ENCODE measurements around the gene MN1.

MN1 gene

DNA sequence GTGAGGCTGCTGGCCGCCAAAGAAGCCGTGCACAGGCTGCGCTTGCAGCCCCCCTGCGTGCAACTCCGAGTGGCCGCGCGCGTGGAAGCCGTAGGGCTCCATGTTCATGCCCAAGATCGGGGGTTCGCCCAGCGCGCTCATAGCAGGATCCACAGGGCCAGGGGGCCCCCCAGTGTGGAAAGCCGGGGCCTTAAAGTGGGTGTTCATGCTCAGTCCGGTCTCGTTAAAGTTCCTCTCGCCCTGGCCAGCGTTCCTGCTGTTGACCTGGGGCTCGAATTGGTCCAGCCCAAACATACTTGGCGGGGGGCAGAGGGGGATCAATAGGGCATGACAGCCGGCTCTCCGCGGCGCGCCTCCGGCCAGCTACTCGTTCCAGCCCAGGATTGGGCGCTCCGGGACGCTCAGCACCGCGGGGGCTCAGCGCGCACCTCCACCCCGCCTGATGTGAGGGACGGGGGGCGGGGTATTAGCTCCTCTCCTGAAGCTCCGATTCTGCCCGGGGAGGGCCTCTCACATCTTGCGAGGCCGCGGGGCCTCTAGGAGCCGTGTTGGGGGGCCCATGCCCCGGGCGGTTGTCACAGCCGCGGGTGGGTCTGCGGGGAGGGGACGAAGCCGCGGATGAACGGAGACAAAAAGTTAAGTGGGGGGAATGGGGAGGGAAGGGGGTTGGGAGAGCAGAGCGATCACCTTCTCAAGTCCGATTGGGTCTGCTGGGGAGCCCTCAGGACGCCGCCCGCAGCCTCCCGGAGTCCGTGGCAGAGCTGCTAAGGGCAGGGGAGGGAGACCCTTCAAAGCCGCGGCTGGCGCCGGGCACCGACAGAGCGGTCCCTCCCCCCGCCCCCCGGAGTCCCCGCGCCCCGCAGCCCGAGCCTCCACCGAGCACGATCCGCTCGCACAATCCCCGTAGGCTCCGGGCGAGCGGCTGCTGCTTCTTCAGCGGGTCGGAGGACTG is 1.0 kb downstream of the MN1 start:
- DNase-seq (ENCODE audit: low read depth) = no peak

DNA sequence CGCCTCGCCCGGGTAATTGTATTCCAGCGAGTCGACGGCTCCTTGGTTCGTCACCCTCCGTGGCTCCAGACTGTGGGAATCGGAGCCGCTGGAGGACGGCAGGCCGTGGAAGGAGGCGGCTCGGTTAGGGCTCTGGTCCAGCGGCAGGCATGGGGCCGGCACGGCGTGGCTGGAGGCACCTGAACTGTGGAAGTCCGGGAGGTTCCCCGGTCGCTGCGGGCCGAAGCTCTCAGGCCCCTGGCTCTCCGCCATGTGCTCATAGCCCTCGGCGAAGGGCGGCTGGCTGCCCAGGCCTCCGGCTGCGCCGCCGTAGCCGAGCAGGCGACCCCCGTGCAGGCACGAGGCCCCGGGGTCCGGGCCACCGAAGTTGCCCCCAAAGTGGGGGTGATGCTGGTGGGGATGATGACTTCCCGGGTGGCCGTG is 1.7 kb downstream of the MN1 start:
- no peak for DNase-seq (ENCODE audit: low read depth)

DNA sequence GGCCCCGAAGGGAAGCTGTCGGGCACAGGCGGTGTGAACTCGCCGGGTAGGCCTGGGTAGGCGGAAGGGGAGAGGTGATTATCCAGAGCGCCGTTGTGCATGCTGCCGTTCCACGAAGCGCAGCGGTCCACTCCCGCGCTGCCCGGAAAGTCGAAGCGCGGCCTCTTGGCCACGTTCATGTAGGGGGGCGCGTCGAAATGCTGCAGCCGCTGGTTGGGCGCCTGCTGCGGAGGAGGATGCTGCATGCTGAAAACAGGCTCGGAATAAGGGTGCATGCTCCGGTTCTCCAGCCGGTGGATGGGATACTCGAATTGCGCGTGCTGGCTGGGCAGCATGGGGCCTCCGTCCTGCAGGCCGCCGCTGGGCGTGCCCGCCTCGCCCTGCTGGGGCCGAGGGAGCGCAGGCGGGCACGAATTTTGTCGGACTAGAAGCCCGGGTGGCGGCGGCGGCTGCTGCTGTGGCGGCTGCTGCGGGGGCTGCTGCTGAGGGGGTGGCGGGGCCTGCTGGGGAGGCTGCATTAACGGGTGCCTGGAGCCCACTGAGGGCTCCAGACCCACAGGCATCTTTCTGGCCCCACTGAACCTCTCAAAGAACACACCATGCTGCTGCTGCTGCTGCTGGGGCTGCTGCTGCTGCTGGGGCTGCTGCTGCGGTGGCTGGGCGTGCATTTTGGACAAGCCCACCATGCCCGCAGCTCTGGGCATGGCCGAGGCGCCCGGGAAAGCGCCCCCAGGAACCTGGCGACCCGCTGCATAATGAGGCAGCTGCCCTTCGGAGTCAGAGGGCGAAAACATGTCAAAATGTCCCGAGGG is 2.3 kb downstream of the MN1 start:
- no peak for DNase-seq (ENCODE audit: low read depth)

- DNase-seq (ENCODE audit: low read depth) = no peak
Measured at GRCh38 chr22:27798511-27799014, 3.0 kb downstream of the MN1 start.

GRCh38 chr22:27797520-27798391 is 3.8 kb downstream of the MN1 start:
- DNase-seq (ENCODE audit: low read depth) = no peak

- DNase-seq (ENCODE audit: low read depth) = no peak
Measured at GRCh38 chr22:27796829-27797519, 4.6 kb downstream of the MN1 start.

DNA sequence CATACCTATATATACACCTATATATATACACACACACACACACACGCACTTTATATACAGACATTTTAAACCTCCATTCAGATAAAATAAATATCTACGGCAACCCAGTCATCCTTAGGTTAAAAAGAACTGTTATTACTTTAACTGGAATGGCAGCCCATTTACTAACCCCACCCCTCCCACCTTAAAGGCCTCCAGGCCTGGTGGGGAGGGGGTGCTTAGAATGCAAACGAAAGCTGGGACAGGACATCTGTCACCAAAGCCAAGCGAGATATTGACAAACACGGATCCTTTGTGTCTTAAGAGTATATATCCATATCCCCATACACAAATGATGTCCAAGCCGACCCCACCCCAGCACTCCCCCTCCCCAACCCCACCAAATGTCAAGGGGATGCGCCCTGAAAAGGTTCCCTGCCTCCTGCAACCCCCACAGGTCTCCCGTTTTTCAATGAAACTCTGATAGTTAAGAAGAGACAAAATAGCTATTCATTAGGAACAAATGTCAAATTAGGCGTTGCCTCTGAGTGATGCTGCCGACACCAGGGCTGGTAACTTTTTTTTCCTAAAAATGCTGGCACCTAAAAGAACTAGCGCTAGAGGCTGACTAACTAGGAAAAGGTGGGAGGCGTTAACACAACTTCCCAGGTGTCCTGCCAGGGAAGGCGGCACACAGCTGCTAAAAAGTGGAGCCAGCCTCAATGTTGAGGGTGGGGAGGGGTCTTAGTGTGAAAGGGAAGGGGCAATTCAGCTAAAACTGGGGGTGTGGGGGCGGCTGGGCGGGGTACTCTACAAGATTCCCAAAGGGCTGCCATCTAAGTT is 5.6 kb downstream of the MN1 start:
- DNase-seq (ENCODE audit: low read depth) = no peak

- DNase-seq (ENCODE audit: low read depth) = no peak
Measured at GRCh38 chr22:27795053-27795452, 6.5 kb downstream of the MN1 start.

GRCh38 chr22:27794226-27794625 is 7.3 kb downstream of the MN1 start:
- no peak for DNase-seq (ENCODE audit: low read depth)

DNA sequence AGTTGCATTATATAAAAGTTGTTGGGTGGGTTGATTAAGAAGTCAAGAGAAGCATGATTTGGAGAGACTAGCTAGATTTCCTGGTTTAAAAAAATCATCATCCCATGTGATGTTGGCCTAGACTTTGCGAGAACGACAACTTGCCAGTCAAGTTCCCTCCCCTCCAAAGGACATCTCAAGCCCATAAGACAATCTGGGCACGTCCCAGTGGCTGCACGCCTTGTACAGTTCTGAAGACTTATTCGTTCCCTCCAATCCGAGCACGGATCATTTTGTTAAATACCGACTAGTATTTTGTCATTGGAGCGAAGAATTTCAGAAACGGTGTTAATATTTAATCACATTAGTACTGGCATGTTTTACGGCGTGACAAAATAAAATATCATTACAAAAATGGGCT is 8.0 kb downstream of the MN1 start:
- DNase-seq (ENCODE audit: low read depth) = no peak

- no peak for DNase-seq (ENCODE audit: low read depth)
Measured at GRCh38 chr22:27792452-27793161, 8.9 kb downstream of the MN1 start.

- no peak for DNase-seq (ENCODE audit: low read depth)
Measured at GRCh38 chr22:27791859-27792241, 9.7 kb downstream of the MN1 start.

DNA sequence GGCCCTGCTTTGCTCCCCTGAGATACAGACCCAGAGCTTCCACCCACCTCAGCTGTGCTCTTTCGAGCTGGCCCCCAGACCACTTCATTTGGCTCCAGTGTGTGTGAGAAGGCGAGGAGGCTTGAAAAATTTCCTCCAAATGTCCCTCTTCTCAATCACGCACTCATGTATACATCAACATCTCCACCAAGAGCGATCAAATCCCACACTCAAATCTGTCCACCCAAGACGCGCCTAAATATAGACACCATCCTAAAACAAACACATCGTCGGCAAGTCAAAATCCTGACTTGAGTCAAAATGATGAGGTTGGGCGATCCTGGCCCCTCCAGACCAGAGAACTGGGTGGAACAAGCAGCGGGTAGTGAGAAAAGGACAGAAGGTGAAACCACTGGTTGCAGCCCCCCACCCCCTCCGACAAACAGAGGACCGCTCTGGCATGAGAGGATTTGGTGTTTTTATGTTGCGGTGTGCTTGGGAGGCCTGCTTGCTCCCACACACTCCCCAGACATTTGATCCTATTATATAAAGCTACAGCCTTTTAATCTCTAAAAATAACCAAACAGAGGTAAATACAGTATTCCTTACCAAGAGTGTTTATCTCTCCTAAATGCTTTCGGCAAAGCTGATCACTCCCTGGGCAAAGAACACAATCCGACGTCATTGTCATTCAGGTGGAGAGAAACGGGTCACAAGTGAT is 10.2 kb downstream of the MN1 start:
- DNase-seq (ENCODE audit: low read depth) = no peak

DNA sequence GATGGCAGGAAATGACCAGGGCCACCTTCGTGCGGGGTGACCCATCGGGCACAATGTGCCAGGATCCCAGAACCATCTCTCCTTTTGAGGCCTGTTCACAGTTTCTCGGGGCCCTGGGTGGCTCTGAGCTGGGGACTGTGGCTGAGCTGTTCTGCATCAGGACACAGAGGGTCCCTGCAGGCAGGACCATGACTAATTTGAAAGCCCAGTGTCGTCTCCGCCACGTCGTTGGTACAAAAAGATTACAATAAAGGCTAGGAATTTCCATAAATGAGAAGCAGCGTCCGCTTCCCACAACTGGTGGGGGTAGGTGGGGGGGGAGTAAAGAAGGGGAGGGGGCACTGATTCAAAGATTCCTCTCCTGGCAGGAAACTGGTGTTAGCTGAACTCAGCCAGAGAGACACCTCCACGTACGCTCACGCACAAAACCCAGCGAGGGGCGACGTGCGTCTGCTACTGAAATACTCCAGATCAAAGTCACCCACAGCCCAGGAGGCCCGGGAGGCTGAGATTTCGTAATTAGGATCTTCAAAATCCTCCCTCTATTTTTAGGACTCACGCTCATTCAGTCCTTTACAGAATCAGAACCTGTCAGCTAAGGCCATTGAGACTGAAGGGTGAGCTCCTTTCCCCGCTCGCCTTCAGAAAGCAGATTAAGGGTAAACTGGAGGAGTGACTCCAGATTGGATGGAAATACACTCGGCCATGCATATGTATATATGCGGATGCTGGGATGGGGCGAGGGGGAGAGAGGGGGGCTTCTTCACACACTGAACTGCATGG is 11.0 kb downstream of the MN1 start:
- DNase-seq (ENCODE audit: low read depth) = no peak

DNA sequence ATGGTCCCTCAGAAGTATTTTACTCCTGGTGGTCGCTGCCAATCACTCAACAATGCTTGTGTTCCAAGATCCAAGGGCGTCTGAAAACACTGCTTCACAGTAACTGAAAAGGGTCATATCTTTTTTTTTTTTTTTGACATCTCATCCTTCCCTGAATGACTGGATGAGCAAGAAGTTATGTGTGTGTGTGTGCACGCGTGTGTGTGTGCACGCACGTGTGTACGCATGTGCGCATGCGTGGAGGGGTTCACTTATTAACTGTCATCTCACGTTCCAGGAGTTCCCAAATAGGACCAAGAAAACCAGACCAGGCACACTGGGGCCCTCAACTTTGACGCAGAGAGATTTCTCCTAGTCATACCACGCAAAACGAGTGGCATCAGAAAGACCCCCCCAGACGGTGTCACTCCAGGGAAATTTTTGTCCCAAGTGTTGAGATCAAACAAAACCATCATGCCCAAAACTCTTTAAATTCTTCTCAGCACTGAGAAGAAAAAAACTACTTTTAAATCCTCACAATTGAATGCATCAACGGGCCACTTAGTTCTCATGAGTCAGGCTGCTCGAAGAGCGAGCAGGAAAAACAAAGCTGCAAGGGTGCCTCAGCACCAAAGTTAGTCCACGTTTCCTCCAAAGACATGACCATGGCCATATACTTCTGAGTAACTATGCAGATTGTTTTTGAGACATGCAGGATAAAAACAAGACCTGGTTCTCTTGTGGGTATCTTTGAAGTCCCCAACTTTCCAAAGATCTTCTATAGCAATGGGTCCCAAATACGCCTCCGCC is 12.9 kb downstream of the MN1 start:
- DNase-seq (ENCODE audit: low read depth) = no peak

DNA sequence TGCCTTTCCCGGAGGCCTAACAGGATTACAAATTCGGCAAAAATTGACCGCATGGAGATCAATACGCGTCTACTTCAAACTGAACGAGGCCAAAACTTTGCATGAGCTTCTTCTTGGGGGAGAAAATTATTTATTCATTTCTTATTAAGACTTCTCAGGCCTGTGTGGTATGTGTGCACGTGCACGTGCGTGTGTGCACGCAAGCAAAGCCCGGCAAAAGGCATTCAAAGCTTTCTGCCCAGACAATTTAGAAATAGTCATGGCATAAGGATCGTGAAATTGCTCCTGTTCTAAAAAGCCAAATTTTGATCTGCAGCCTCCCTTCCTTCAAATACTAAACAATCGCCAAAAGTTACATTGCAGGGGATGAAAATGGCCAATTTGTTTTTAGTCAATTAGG is 14.6 kb downstream of the MN1 start:
- no peak for DNase-seq (ENCODE audit: low read depth)

- no peak for DNase-seq (ENCODE audit: low read depth)
Measured at GRCh38 chr22:27786291-27786932, 15.1 kb downstream of the MN1 start.
